Muscle layer of duodenum (tissue), 2 donors: ENCODE data around the gene SH3PXD2A.
"Not testable (repeated sequence)": the region's sequence is repeated elsewhere in the genome, so short reads cannot be mapped to it uniquely, and the experiment has no call there.

ENCODE experiments used
- H3K27ac ChIP-seq: one replicate; pipeline ENCODE4 v1.7.0; 2013; ENCODE audit warnings: mild to moderate bottlenecking, low read length
- H3K27me3 ChIP-seq: one replicate; pipeline ENCODE4 v1.7.0; 2013; ENCODE audit warnings: low read depth, mild to moderate bottlenecking, control low read depth, low read length
- H3K36me3 ChIP-seq, 2 donors: one replicate each; pipeline ENCODE4 v1.7.0; 2013; ENCODE audit warnings: low read length in 2 of 2, control low read depth in 1 of 2, mild to moderate bottlenecking in 1 of 2; ENCODE audit not compliant: insufficient read depth in 2 of 2, control insufficient read depth in 1 of 2
- H3K4me1 ChIP-seq, 2 donors: one replicate each; pipeline ENCODE4 v1.7.0; 2013; ENCODE audit warnings: low read length in 2 of 2, mild to moderate bottlenecking in 2 of 2, control low read depth in 1 of 2, moderate library complexity in 1 of 2; ENCODE audit not compliant: insufficient read depth in 2 of 2, control insufficient read depth in 1 of 2
- H3K4me3 ChIP-seq, 2 donors: one replicate each; pipeline ENCODE4 v1.7.0; 2013; ENCODE audit warnings: low read length in 2 of 2, low read depth in 1 of 2, mild to moderate bottlenecking in 1 of 2
- H3K9me3 ChIP-seq, 2 donors: one replicate each; pipeline ENCODE4 v1.7.0; 2013; ENCODE audit warnings: low read length in 2 of 2, control low read depth in 1 of 2, mild to moderate bottlenecking in 1 of 2; ENCODE audit not compliant: control insufficient read depth in 1 of 2
- donor health status: healthy.

The SH3PXD2A gene

GRCh38 chr10:103669944-103670343, 185.4 kb downstream of the SH3PXD2A start:
- H3K27ac ChIP-seq = no peak overlapping the region
- peaks cover 0 to 4% of the 10 kb centered on the region in 2 donors for H3K36me3 ChIP-seq
- H3K27me3 ChIP-seq = no peaks in the 10 kb centered on the region
- H3K4me3 ChIP-seq = no peak overlapping the region
- H3K4me1 ChIP-seq = peaks cover 13 to 28% of the 10 kb centered on the region in 2 donors
- H3K9me3 ChIP-seq = no peaks in the 10 kb centered on the region

GRCh38 chr10:103669243-103669929, 186.0 kb downstream of the SH3PXD2A start:
- Histone ChIP-seq H3K4me1 (peaks cover 13 to 28% of the 10 kb centered on the region in 2 donors), H3K27ac (no peak overlapping the region)

GRCh38 chr10:103668351-103669242, 186.8 kb downstream of the SH3PXD2A start:
- Histone ChIP-seq H3K4me1 (peaks cover 13 to 32% of the 10 kb centered on the region in 2 donors), H3K9me3 (no peaks in the 10 kb centered on the region), H3K36me3 (peaks cover 0 to 4% of the 10 kb centered on the region in 2 donors), H3K27me3 (no peaks in the 10 kb centered on the region), H3K27ac (no peak overlapping the region), H3K4me3 (peak overlapping the region; percentile 27 to 47)

More at GRCh38 chr10:103669243-103669929, 186.0 kb downstream of the SH3PXD2A start:
- H3K27me3 ChIP-seq = no peaks in the 10 kb centered on the region
- H3K4me3 ChIP-seq = no peak overlapping the region
- H3K9me3 ChIP-seq = no peaks in the 10 kb centered on the region
- peaks cover 0 to 4% of the 10 kb centered on the region in 2 donors for H3K36me3 ChIP-seq

- Histone ChIP-seq H3K9me3 (no peaks in the 10 kb centered on the region), H3K4me3 (no peak overlapping the region), H3K27me3 (no peaks in the 10 kb centered on the region), H3K36me3 (peaks cover 0 to 4% of the 10 kb centered on the region in 2 donors), H3K27ac (peak overlapping the region; percentile 25), H3K4me1 (peaks cover 13 to 44% of the 10 kb centered on the region in 2 donors)
These were observed 188.0 kb downstream of the SH3PXD2A start for GRCh38 chr10:103667356-103667755.

GRCh38 chr10:103666762-103667150, 188.6 kb downstream of the SH3PXD2A start:
- peaks cover 13 to 47% of the 10 kb centered on the region in 2 donors for H3K4me1 ChIP-seq
- peaks cover 0 to 4% of the 10 kb centered on the region in 2 donors for H3K36me3 ChIP-seq
- no peaks in the 10 kb centered on the region for H3K9me3 ChIP-seq
- no peak overlapping the region for H3K4me3 ChIP-seq
- no peaks in the 10 kb centered on the region for H3K27me3 ChIP-seq
- H3K27ac ChIP-seq = peak overlapping the region; percentile 2

- Histone ChIP-seq H3K4me3 (no peak overlapping the region), H3K36me3 (peaks cover 0 to 4% of the 10 kb centered on the region in 2 donors), H3K27me3 (no peaks in the 10 kb centered on the region), H3K4me1 (peaks cover 13 to 47% of the 10 kb centered on the region in 2 donors), H3K9me3 (no peaks in the 10 kb centered on the region), H3K27ac (no peak overlapping the region)
These were observed 189.2 kb downstream of the SH3PXD2A start for GRCh38 chr10:103666087-103666761.

GRCh38 chr10:103665162-103665889, 190.1 kb downstream of the SH3PXD2A start:
- no peak overlapping the region for H3K27ac ChIP-seq

GRCh38 chr10:103663802-103664201, 191.6 kb downstream of the SH3PXD2A start:
- peak overlapping the region; percentile 16 for H3K27ac ChIP-seq

More at GRCh38 chr10:103665162-103665889, 190.1 kb downstream of the SH3PXD2A start:
- no peaks in the 10 kb centered on the region for H3K27me3 ChIP-seq
- no peaks in the 10 kb centered on the region for H3K9me3 ChIP-seq
- H3K4me1 ChIP-seq = peaks cover 13 to 47% of the 10 kb centered on the region in 2 donors
- no peaks in the 10 kb centered on the region for H3K36me3 ChIP-seq
- H3K4me3 ChIP-seq = no peak overlapping the region

GRCh38 chr10:103663236-103663635, 192.1 kb downstream of the SH3PXD2A start:
- Histone ChIP-seq H3K9me3 (no peaks in the 10 kb centered on the region), H3K27me3 (no peaks in the 10 kb centered on the region), H3K27ac (no peak overlapping the region), H3K4me1 (peaks cover 7 to 46% of the 10 kb centered on the region in 2 donors), H3K36me3 (peaks cover 0 to 10% of the 10 kb centered on the region in 2 donors), H3K4me3 (no peak overlapping the region)

More at GRCh38 chr10:103663802-103664201, 191.6 kb downstream of the SH3PXD2A start:
- Histone ChIP-seq H3K27me3 (no peaks in the 10 kb centered on the region), H3K9me3 (no peaks in the 10 kb centered on the region), H3K4me1 (peaks cover 9 to 48% of the 10 kb centered on the region in 2 donors), H3K4me3 (no peak overlapping the region), H3K36me3 (peaks cover 0 to 6% of the 10 kb centered on the region in 2 donors)

- Histone ChIP-seq H3K36me3 (peaks cover 0 to 16% of the 10 kb centered on the region in 2 donors), H3K4me1 (peaks cover 4 to 41% of the 10 kb centered on the region in 2 donors)
- H3K27me3 ChIP-seq, H3K4me3 ChIP-seq, H3K9me3 ChIP-seq, H3K27ac ChIP-seq: not testable (repeated sequence)
These were observed 192.7 kb downstream of the SH3PXD2A start for GRCh38 chr10:103662704-103663103.
